DMS 273 (cell line): ENCODE results near the gene LCLAT1.
A peak's percentile ranks its signal among the peaks of the same experiment; 100 is the strongest.

Experiments
- DNase-seq: peaks from one replicate; lab custom pipeline; 2025; ENCODE audit not compliant: unreplicated experiment; lab: John Stamatoyannopoulos, UW

LCLAT1 gene

DNA sequence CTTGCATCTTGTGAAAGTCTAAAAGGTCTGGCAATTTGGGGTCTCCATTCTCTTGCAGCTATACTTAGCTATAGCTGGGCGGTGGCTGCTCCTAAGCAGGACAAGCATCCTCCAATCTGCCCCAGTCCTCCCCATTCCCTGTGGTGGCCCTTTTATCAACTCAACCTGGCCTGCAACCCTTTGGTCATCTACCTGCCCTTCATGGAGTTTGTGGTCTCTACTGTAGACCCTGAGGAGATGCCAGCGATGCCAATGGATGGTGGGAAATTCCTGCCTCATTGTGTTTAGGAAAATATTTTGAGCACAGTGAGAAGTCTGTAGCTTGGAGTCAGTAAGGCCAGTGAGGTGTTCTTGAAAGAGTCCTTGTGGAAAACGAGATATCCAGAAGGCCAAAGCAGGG, 216.8 kb downstream of the LCLAT1 start:
- no peak for DNase-seq

DNA sequence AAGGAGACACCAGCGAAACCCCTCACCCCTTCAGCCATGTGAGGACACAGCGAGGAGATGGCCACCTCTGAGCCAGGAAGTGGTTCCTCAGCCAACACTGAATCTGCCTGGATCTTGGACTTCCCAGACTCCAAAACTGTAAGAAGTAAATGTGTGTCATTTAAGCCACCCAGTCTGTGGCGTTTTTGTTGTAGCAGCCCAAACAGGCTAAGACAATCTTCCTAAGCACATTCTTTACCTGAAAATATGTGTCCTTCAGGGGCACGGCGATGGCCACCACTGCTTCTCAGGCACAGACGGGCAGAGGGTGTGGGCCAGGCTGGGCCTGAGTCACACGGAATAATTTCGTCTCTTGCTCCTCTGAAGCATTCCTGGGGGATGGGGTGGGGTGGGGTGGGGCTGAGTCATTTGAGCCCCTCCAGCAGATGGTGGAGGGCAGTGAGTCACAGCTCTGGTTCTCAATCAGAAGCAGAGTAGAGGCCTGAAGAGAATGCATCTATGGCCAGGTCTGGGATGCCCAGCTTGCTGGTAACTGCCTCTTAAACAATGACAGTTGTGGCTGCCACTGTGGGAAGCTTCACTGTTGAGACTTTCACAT, 217.8 kb downstream of the LCLAT1 start:
- peak; percentile 70 for DNase-seq

DNA sequence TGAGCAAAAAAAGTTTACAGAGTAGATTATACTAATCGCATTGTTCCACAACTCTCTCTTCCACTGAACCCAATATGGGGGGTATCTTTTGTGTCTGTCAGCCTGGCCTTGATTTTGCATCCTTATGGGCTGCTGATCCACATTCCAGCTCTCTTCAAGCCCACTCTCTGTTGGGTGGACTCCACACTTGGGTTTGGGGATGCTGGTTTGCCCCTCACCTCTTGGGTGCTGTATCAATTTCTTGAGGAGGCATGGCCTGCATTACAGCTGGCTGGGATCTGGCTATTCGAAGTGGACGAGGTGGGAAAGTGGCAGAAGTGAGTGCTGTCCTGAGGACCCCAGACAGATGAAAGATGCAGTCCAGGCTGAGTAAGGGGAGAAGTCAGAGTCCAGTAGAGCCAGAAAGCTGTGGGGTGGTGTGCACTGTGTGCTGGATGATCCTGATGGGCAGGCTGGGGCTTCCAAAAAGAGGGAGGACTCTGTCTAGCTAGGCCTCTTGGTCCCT, 218.8 kb downstream of the LCLAT1 start:
- no peak for DNase-seq

DNA sequence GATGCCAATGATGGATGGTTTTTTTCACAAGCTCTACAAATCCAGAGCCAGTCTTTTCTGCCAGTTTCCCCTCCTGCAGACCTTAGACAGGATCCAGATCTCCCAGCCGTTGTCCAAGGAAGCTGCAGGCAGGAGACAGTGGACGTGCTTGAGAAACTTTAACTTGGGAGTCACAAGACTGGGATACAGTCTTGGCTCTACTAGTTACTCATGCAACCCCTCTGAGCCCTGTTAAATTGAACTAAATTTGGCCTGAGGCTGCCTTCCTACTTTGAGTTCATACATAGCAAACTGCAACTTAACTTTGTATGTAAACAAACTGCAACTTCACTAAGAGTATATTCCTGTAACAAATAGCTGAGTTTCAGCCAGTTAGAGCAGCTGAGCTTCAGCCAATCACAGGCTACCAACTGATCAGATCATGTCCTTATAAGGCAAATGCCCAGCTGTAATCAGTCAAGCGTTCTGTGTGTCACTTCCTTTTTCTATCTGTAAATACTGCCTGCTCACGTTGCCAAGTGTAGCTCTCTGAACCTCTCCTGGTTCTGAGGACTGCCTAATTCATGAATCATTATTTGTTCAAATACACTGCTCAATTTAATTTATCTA, 219.3 kb downstream of the LCLAT1 start:
- DNase-seq = peak; percentile 52

DNA sequence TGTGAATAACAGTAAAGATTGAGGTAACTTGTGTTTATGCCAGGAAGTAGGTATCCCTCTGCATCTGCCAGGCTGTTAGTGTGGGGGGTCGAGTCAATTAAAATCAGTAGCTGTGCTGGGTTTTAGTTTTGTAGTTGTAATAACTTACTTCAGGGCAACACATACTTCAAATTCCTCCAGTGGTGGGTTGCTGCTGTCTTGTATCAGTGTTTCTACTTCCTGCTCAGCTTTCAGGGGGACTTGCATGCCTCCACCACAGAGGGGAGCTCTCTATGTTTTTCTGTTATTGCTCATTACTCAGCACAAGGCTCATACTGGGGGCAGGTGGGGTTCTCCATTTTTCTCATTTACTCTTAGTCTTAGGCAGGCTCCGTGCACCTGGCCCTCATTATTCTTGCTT, 223.4 kb downstream of the LCLAT1 start:
- DNase-seq = no peak

DNA sequence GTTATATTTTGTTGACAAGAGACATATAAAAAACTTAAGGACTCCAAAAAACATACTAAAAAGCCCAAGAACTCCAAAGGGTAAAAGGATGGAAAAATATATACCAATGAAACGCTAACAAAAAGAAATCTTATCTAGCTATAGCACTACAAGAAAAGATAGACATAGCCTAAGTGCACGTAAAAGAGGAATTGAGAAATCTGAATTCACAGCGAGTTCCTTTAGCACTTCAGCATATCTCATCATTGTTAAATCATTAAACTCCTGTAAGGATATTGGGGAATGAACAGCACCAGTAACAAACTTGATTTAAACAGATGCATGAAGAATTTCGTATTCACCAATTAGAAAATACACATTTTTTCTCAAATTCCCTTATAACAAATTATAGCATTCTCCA, 226.1 kb downstream of the LCLAT1 start:
- DNase-seq = no peak

DNA sequence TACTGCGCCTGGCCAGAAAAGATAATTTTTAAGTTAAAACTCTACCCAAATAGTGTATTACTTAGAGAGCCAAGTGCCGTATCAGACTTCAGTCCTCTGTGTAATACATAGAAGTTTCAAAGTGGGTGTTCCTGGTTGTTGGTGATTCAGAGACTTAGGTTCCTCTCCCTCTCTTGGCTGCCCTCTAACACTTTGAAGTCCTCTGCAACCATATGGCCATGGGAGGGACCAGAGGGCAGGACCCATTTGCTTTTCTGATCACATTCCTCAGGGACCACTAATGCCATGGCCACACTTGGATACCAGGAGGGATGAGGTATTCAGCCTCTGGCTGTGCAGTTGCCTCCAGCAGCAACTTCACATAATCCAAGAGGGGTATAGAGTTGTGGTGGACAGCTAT, 228.7 kb downstream of the LCLAT1 start:
- DNase-seq = no peak

DNA sequence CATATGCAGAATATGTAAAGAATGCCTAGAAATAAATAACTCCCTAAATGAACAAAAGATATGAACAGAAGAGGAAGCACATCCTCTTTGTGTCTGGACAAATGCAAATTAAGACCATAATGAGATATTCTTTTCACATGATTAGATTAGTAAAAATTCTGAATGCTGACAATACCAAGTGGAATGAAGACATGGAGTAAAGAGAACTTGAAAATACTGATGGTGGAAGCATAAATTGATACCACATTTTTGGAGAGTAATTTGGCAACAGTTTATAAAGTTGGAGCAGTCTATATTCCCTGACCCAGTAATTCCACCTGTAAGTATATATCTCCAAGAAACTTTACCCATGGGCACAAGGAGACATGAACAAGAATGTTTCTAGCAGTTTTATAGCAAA, 230.2 kb downstream of the LCLAT1 start:
- no peak for DNase-seq

DNA sequence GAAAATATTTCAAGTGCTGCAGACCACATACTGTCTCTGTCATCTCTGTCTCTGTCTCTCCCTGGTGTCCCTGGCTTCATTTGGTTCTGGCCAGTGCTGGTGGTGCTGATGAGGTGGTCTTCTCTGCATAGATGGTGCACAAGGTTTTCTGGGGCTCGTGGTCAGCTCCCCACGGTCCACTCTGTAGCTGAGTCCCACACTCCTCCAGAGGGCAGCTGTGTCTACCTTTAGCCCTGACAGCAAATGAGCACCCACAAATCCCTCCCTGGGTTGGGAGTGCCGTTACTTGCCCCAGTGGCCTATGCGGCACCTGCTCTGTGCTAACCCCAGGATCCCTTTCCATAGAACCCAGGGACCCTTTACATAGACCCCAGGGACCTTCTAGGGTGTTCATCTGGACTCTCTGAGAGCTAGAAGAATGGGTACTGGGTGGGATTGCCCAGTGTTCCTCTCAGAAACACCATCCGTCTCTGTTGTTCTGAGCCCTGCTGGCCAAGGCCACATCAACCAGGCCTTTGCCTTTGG, 230.9 kb downstream of the LCLAT1 start:
- DNase-seq = no peak

DNA sequence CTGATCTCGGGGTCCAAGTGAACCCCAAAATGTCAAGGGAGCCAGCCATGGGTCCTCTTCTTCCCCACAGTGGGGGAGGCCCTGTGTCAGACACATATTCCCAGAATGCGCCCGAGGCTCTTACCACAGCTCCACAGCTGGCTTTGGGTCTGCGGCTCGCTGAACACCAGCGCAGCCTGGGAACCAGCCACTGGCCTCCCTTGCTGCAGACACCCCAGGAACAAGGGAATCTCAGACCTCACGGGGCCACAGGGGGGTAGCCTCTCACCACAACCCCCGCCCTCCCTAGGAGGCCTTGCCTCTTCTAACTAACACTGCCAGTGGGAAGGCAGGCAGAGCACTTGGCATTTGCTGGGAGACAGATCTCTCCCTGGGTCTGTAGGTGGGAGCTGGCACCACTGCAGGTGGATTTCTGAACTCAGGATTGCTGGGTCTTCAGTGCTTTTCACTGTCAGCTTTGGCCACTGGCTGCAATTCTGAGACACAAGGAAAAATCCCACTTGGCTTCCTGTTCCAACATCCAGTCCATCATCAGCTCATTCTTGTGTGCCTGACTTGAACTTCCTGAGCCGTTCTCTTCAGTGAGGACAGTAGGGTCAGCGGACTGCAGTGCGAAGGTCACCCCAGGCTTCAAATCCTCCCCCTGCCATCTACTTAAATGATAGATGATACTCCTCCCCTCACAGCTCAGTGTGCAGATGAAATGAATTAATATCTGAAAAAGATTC, 231.5 kb downstream of the LCLAT1 start:
- DNase-seq = no peak

DNA sequence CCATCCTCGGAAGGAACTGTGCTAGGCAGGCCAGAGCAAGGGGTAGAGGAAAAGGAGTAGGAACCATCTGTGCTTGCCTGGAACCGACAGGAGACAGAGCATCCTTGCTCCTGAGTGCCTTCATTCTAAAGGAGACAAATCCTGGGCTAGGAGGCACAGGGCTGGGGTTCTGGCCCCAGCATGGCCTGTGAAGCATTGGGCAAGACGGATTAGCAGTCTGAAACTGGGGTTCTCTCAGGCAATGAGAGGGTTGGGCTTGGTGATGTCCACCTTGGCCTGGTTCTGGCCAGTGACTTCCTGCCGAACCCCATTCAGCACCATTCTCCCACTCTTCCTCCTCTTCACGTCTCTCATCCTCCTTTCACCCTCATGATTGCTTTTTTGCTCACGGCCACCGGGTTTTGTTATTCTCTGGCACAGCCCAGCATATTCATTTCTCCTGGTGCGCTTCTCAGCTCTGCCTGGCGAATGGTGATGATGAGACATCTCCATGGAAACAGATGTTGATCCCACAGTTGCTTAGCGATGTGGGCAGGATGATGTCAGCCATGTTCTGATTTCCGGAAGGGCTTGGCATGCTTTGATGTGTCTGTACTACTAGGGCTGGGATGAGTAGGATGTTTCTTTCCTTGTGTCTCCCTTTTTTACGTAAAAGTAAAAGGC, 232.5 kb downstream of the LCLAT1 start:
- DNase-seq = peak; percentile 31

DNA sequence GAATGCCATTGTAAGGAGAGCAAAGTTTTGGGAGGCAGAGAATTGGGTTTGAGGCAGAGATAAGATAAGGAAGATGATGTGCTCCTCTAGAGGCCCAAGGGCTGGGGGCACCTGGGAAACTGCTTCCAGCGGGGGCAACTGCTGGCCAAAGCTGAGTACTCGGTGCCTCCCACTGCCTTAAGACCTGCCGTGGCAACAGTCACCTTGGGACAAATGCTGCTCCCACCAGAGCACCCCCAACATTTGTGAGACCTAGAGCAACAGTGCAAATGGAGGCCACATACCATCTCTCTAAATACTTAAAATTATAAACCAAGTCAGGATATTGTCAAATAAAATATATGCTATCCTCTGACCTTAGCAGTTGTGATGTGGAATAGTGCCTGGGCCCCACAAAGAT, 233.1 kb downstream of the LCLAT1 start:
- DNase-seq = no peak

DNA sequence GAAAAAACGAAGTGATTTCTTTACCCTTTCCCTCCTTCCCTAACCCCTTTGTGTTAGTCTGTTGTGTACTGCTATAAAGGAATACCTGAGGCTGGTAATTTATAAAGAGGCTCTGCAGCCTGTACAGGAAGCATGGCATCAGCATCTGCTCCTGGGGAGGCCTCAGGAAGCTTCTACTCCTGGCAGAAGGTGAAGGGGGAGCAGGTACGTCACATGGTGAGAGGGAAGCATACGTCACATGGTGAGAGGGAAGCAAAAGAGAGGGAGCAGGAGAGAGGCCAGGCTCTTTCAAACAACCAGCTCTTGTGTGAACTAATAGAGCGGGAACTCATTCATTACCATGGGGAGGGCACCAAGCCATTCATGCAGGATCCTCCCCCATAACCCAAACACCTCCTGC, 234.0 kb downstream of the LCLAT1 start:
- DNase-seq = no peak

DNA sequence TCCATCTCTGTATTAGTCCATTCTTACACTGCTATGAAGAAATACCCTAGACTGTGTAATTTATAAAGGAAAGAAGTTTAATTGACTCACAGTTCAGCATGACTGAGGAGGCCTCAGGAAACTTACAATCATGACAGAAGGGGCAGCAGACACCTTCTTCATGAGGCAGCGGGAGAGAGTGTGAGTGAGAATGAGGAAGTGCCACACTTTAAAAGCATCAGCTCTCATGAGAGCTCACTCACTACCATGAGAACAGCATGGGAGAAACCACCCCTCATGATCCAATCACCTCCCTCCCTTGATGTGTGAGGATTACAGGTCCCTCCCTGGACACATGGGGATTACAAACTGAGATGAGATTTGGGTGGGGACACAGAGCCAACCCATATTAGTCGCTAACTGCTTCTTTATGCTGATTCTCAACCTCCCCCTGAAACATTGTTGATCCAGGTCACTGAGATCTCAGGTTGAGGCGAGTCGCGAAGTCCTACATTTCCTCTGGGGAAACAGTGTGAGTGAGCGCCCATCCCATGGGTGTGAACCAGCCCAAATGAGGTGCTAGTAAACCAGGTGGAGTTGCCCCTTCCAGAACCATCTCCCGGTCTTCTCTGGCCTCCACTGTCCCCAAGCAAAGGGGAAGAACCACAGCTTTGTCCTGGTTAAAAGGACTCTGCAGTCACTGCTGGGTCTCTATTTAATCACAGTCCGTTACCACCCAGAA, 236.3 kb downstream of the LCLAT1 start:
- no peak for DNase-seq

DNA sequence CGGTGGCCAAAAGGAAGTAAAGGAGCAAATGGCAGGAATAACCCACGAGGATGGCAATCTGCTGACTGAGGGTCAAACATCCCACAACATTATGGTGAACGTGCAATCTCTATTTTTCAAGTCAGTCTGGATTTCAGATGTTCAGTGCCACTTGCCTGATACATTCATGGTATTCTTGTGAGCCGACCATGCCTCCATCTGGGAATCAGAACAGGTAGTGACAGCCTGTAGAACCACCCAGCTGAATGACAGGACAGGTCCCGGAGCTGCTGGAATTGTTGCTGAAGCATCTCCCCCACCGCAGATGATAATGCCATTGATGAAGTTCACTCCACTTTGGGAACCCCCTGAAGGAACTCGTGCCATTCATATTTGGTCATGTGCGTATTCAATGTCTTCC, 237.0 kb downstream of the LCLAT1 start:
- no peak for DNase-seq

DNA sequence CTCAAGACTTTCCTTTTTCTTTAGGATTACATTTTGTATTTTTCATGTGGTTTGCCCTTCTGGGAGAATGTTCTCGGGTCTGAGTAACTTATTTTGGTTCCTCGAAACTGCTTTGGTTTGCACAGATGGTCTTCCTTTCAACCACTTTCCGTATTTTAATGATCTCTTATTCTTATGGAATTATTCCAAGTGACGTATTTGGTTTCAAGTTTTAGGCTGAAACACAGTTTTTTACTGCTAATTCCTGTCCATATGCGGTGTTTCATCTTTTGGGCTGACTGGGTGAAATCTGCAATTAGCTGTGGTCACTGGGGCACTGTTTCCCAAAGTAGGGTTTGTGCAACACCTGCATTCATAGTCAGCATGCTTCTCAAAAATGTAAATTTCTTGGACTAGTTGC, 237.5 kb downstream of the LCLAT1 start:
- DNase-seq = no peak

DNA sequence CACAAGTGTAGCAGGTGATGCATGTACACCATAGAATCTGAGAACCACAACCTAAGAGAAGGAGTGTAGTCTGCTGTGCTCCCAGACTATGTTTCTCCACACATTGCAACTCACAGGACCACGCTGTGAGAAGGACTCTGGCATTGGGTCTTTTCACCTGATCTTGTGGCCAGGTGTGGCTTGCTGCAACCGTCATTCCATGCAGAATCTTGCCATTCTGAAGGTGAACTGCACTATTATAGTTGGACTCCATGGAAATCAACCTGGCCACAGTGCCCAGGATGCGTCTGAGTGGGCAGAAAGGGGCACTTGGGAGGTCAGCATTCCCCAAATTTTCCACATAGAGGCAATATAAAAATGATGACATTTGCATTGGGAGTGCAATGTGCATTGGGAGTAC, 237.9 kb downstream of the LCLAT1 start:
- no peak for DNase-seq

DNA sequence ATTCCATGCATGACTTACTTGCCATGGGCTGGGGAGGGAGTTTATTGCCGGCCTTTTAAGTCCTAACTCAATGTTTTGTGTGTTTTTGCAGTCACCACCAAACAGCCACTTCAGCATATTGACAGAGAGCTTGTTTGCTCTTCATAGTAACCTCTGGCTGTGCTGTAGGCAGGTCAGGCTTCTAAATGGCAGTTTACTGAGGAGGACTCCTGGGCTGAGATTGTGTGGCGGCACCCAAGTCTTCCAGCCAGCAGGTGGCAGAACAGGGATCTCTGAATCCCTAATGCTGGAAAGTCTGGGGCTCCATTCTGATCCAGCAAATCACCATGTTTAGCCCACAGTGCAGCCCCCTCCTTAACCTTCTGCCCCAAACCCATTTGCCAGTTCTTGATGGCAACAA, 239.0 kb downstream of the LCLAT1 start:
- peak; percentile 59 for DNase-seq

DNA sequence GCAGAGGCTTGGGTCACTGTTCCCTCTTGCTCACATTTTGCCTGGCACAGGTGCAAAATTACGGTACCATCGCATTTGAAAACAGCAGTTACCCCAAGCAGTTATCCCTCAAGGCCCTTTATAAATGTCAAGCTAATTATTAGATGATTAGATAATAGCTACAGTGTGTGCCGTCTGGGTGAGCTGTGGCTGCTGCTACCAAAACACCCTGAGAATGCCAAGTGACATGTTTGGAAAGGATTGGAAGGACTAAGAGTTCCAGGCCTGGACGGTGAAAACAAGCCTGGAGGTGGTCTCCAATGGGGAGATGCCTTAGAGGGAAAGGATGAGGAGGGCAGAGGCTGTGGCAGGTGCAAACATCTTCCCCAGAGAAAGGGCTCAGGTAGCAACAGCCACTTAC, 239.6 kb downstream of the LCLAT1 start:
- DNase-seq = no peak

DNA sequence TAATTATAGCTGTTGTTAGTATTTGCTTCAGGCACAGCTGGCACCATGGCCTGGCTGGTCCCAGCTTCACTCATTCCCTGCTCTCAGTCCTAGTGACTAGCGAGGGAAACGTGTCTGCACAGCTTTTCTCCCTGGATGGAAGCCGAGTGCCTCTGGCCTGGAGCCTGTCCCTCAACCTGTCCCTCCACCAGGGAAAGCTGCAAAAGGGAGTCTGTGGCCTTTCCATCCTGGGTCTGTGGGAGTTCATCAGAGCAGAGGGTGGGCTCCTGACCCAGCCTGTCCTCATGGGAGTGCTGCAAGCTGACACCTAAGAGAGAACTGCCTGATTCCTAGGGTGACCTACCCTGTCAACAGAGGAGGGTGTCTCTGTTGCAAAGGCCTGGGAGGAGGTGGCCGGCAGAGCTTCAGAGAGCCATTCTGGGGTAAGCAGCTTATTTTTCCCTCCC, 241.9 kb downstream of the LCLAT1 start:
- peak; percentile 82 for DNase-seq
